DOHH2 (cell line): Measurements from ENCODE around the gene INSC.

Experiments used
- H3F3A ChIP-seq: fragments of 200-600 bp; sonication (generic), shearing (Covaris generic); 2 replicates; pipeline ENCODE4 v1.6.0; 2016; ENCODE audit warnings: antibody characterized with exemption, mild to moderate bottlenecking; ENCODE audit not compliant: control insufficient read depth, insufficient read depth
- H3K27ac ChIP-seq: fragments of 200-600 bp; sonication (generic); 2 replicates; pipeline ENCODE4 v1.5.1; 2014; ENCODE audit warnings: low read depth, mild to moderate bottlenecking, low read length, moderate library complexity
- H3K27me3 ChIP-seq: fragments of 200-600 bp; sonication (generic); 2 replicates; pipeline ENCODE4 v1.6.1; 2014; ENCODE audit warnings: mild to moderate bottlenecking, low read length, mixed read lengths; ENCODE audit not compliant: control insufficient read depth
- H3K36me3 ChIP-seq: fragments of 200-600 bp; sonication (generic); 2 replicates; pipeline ENCODE4 v1.6.1; 2014; ENCODE audit warnings: mild to moderate bottlenecking, low read length, moderate library complexity, mixed read lengths; ENCODE audit not compliant: control insufficient read depth
- H3K4me1 ChIP-seq: fragments of 200-600 bp; sonication (generic); 2 replicates; pipeline ENCODE4 v1.6.1; 2014; ENCODE audit warnings: mild to moderate bottlenecking, low read length, mixed read lengths; ENCODE audit not compliant: control insufficient read depth
- H3K4me2 ChIP-seq: fragments of 200-600 bp; sonication (generic); 2 replicates; pipeline ENCODE4 v1.6.0; 2014; ENCODE audit warnings: mild to moderate bottlenecking, low read length, moderate library complexity
- H3K4me3 ChIP-seq: fragments of 200-600 bp; sonication (generic); 2 replicates; pipeline ENCODE4 v1.5.1; 2014; ENCODE audit warnings: mild to moderate bottlenecking, low read length, mixed read lengths
- H3K79me2 ChIP-seq: fragments of 200-600 bp; sonication (generic); 2 replicates; pipeline ENCODE4 v1.6.1; 2014; ENCODE audit warnings: mild to moderate bottlenecking, low read length, mixed read lengths; ENCODE audit not compliant: control insufficient read depth
- H3K9me2 ChIP-seq: fragments of 200-600 bp; sonication (generic); replicated peaks from 2 replicates; pipeline ENCODE4 v1.6.1; 2014; ENCODE audit warnings: mild to moderate bottlenecking, low read length, mixed read lengths; ENCODE audit not compliant: control insufficient read depth
- H3K9me3 ChIP-seq: fragments of 200-600 bp; sonication (generic); 2 replicates; pipeline ENCODE4 v1.6.1; 2014; ENCODE audit warnings: antibody characterized with exemption, low read length, mixed read lengths; ENCODE audit not compliant: control insufficient read depth, insufficient read depth
- H4K20me1 ChIP-seq: fragments of 200-600 bp; sonication (generic); 2 replicates; pipeline ENCODE4 v1.6.0; 2014; ENCODE audit warnings: low read depth, mild to moderate bottlenecking, antibody characterized with exemption, low read length, moderate library complexity; ENCODE audit not compliant: control insufficient read depth, insufficient read depth
- EZH2phosphoT487 ChIP-seq: fragments of 200-600 bp; sonication (generic); IDR thresholded peaks from 2 replicates; pipeline ENCODE4 v1.6.1; 2017; ENCODE audit warnings: borderline replicate concordance, mild to moderate bottlenecking, antibody characterized with exemption, low read length, moderate library complexity, mixed read lengths
- TF ChIP-seq, protein P1 (sequence below): fragments of 200-600 bp; sonication (generic); IDR thresholded peaks from one replicate; pipeline ENCODE4 v1.5.1; 2014; ENCODE audit warnings: antibody characterized with exemption, mild to moderate bottlenecking, low read depth, low read length; ENCODE audit not compliant: poor library complexity, severe bottlenecking

The INSC gene

DNA sequence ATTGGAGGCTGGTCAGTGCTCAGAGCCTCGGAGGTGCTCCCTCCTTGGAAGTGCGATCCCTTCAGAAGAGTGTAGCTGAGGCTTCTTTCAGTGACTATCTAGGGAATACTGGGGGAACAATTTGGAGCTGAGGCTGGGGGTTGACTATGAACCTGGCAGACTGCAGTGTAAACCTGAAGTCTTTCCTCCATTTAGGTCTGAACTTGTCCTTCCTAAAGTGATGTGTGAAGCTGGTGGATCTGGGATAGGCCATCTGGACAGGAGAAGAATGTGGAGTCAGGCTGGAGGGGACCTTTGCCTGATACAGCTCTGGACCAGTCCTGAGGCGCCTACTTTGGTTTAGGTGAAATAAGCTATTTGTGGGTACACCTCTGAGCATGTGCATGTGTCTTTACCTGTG lies 3.5 kb upstream of the INSC start:
- no peaks in the 10 kb centered on the region for H3K36me3 ChIP-seq
- no peaks in the 10 kb centered on the region for H3K79me2 ChIP-seq
- no peaks in the 10 kb centered on the region for H4K20me1 ChIP-seq
- peaks cover 26% of the 10 kb centered on the region for H3K4me1 ChIP-seq
- H3F3A ChIP-seq, result 0 out of 2 replicates have a peak, but pooled peaks cover 5% of the 10 kb centered on the region
- no peak overlapping the region for H3K4me2 ChIP-seq
- no peaks in the 10 kb centered on the region for H3K9me2 ChIP-seq
- no peak overlapping the region for H3K4me3 ChIP-seq
- TF ChIP-seq, protein P1, sequence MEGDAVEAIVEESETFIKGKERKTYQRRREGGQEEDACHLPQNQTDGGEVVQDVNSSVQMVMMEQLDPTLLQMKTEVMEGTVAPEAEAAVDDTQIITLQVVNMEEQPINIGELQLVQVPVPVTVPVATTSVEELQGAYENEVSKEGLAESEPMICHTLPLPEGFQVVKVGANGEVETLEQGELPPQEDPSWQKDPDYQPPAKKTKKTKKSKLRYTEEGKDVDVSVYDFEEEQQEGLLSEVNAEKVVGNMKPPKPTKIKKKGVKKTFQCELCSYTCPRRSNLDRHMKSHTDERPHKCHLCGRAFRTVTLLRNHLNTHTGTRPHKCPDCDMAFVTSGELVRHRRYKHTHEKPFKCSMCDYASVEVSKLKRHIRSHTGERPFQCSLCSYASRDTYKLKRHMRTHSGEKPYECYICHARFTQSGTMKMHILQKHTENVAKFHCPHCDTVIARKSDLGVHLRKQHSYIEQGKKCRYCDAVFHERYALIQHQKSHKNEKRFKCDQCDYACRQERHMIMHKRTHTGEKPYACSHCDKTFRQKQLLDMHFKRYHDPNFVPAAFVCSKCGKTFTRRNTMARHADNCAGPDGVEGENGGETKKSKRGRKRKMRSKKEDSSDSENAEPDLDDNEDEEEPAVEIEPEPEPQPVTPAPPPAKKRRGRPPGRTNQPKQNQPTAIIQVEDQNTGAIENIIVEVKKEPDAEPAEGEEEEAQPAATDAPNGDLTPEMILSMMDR, result no peak
- no peak for TF ChIP-seq EZH2phosphoT487
- H3K27me3 ChIP-seq, result no peaks in the 10 kb centered on the region
- no peaks in the 10 kb centered on the region for H3K9me3 ChIP-seq
- no peak overlapping the region for H3K27ac ChIP-seq

DNA sequence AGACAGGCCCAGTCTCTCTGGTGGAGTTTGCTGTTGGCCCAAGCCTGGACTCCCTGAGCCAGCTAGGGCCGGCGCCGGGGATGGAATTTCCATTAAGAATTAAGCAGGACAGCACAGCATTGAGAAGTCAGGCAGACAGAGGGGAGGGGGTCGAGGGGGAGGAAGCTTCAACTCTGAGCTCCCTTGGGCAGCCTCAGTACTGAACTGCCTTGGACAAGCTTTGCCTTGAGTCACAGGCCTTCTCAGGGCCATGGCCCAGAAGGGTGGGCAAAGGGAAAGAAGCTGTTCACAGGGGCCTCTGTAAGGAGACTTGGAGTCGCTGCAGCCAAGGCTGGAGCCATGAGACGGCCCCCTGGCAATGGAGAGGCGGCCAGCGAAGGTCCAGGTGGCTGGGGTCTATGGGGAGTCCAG lies 2.6 kb upstream of the INSC start:
- Histone ChIP-seq H3K27me3 (no peaks in the 10 kb centered on the region), H3K9me3 (no peaks in the 10 kb centered on the region), H4K20me1 (no peaks in the 10 kb centered on the region), H3K4me1 (peaks cover 26% of the 10 kb centered on the region), H3K4me2 (no peak overlapping the region), H3K4me3 (no peak overlapping the region), H3K36me3 (no peaks in the 10 kb centered on the region), H3K79me2 (no peaks in the 10 kb centered on the region), H3K9me2 (no peaks in the 10 kb centered on the region), H3K27ac (no peak overlapping the region), H3F3A (0 out of 2 replicates have a peak, but pooled peaks cover 5% of the 10 kb centered on the region)
- TF ChIP-seq, protein P1, result no peak

GRCh38 chr11:15113381-15113780 lies 1.3 kb upstream of the INSC start:
- peaks cover 18% of the 10 kb centered on the region for H3K4me1 ChIP-seq
- no peaks in the 10 kb centered on the region for H3K79me2 ChIP-seq
- no peaks in the 10 kb centered on the region for H3K9me2 ChIP-seq
- no peaks in the 10 kb centered on the region for H3K36me3 ChIP-seq
- TF ChIP-seq EZH2phosphoT487, result no peak
- TF ChIP-seq, protein P1, result no peak
- no peaks in the 10 kb centered on the region for H3K27me3 ChIP-seq
- H3K4me3 ChIP-seq, result no peak overlapping the region
- no peaks in the 10 kb centered on the region for H3K9me3 ChIP-seq
- H3K27ac ChIP-seq, result no peak overlapping the region
- peak overlapping the region; percentile 19 for H3K4me2 ChIP-seq
- no peaks in the 10 kb centered on the region for H4K20me1 ChIP-seq
- 0 out of 2 replicates have a peak, but pooled peaks cover 5% of the 10 kb centered on the region for H3F3A ChIP-seq
